WTC11 (cell line): Measurements from ENCODE around the gene GRM8.

Experiments used
- CBFB ChIP-seq: sonication (generic); formaldehyde crosslinking; IDR thresholded peaks from 2 replicates; pipeline ENCODE4 v1.8.1; 2022; ENCODE audit warnings: mild to moderate bottlenecking, low read depth, missing genetic modification reagents
- FOXP1 ChIP-seq: sonication (generic); formaldehyde crosslinking; IDR thresholded peaks from 2 replicates; pipeline ENCODE4 v1.8.0; 2022; ENCODE audit warnings: missing genetic modification reagents, mild to moderate bottlenecking, moderate library complexity, borderline replicate concordance
- NR1H2 ChIP-seq: sonication (generic); formaldehyde crosslinking; IDR thresholded peaks from 2 replicates; pipeline ENCODE4 v1.9.0; 2021; ENCODE audit warnings: mild to moderate bottlenecking, moderate library complexity, missing genetic modification reagents
- SMAD3 ChIP-seq: sonication (generic); formaldehyde crosslinking; IDR thresholded peaks from 2 replicates; pipeline ENCODE4 v1.8.0; 2022; ENCODE audit warnings: missing genetic modification reagents, mild to moderate bottlenecking, borderline replicate concordance
- SMAD4 ChIP-seq: sonication (generic); formaldehyde crosslinking; IDR thresholded peaks from 2 replicates; pipeline ENCODE4 v1.8.0; 2022; ENCODE audit warnings: mild to moderate bottlenecking, missing genetic modification reagents
- TF ChIP-seq, protein P1 (sequence below): fragments of 250-450 bp; sonication (Bioruptor Pico); IDR thresholded peaks from 2 replicates; pipeline ENCODE4 v2.1.2; 2022; ENCODE audit warnings: mild to moderate bottlenecking, moderate library complexity
- TF ChIP-seq, protein P2 (sequence below): sonication (generic); formaldehyde crosslinking; IDR thresholded peaks from 2 replicates; pipeline ENCODE4 v1.8.0; 2022; ENCODE audit warnings: mild to moderate bottlenecking, missing genetic modification reagents
- TF ChIP-seq, protein P3 (sequence below): fragments of 200-600 bp; IDR thresholded peaks from 2 replicates; pipeline ENCODE4 v1.8.0; 2022; ENCODE audit warnings: antibody characterized with exemption
- TF ChIP-seq, protein P4 (sequence below): sonication (generic); formaldehyde crosslinking; IDR thresholded peaks from 2 replicates; pipeline ENCODE4 v1.8.0; 2023; ENCODE audit warnings: mild to moderate bottlenecking, missing genetic modification reagents
- TF ChIP-seq, protein P5 (sequence below): sonication (generic); formaldehyde crosslinking; IDR thresholded peaks from 2 replicates; pipeline ENCODE4 v1.8.1; 2023; ENCODE audit warnings: mild to moderate bottlenecking, missing genetic modification reagents

GRCh38 chr7:127056202-127056601 lies 196.5 kb downstream of the GRM8 start:
- TF ChIP-seq SMAD3 (CRISPR knock-in tag) (no peak), CBFB (CRISPR knock-in tag) (no peak), FOXP1 (CRISPR knock-in tag) (no peak), NR1H2 (CRISPR knock-in tag) (no peak), SMAD4 (CRISPR knock-in tag) (no peak)
- TF ChIP-seq, protein P1, sequence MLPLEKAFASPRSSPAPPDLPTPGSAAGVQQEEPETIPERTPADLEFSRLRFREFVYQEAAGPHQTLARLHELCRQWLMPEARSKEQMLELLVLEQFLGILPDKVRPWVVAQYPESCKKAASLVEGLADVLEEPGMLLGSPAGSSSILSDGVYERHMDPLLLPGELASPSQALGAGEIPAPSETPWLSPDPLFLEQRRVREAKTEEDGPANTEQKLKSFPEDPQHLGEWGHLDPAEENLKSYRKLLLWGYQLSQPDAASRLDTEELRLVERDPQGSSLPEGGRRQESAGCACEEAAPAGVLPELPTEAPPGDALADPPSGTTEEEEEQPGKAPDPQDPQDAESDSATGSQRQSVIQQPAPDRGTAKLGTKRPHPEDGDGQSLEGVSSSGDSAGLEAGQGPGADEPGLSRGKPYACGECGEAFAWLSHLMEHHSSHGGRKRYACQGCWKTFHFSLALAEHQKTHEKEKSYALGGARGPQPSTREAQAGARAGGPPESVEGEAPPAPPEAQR (CRISPR knock-in tag) = no peak
- TF ChIP-seq, protein P2, sequence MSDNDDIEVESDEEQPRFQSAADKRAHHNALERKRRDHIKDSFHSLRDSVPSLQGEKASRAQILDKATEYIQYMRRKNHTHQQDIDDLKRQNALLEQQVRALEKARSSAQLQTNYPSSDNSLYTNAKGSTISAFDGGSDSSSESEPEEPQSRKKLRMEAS (CRISPR knock-in tag) = no peak
- TF ChIP-seq, protein P3, sequence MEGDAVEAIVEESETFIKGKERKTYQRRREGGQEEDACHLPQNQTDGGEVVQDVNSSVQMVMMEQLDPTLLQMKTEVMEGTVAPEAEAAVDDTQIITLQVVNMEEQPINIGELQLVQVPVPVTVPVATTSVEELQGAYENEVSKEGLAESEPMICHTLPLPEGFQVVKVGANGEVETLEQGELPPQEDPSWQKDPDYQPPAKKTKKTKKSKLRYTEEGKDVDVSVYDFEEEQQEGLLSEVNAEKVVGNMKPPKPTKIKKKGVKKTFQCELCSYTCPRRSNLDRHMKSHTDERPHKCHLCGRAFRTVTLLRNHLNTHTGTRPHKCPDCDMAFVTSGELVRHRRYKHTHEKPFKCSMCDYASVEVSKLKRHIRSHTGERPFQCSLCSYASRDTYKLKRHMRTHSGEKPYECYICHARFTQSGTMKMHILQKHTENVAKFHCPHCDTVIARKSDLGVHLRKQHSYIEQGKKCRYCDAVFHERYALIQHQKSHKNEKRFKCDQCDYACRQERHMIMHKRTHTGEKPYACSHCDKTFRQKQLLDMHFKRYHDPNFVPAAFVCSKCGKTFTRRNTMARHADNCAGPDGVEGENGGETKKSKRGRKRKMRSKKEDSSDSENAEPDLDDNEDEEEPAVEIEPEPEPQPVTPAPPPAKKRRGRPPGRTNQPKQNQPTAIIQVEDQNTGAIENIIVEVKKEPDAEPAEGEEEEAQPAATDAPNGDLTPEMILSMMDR = no peak
- TF ChIP-seq, protein P4, sequence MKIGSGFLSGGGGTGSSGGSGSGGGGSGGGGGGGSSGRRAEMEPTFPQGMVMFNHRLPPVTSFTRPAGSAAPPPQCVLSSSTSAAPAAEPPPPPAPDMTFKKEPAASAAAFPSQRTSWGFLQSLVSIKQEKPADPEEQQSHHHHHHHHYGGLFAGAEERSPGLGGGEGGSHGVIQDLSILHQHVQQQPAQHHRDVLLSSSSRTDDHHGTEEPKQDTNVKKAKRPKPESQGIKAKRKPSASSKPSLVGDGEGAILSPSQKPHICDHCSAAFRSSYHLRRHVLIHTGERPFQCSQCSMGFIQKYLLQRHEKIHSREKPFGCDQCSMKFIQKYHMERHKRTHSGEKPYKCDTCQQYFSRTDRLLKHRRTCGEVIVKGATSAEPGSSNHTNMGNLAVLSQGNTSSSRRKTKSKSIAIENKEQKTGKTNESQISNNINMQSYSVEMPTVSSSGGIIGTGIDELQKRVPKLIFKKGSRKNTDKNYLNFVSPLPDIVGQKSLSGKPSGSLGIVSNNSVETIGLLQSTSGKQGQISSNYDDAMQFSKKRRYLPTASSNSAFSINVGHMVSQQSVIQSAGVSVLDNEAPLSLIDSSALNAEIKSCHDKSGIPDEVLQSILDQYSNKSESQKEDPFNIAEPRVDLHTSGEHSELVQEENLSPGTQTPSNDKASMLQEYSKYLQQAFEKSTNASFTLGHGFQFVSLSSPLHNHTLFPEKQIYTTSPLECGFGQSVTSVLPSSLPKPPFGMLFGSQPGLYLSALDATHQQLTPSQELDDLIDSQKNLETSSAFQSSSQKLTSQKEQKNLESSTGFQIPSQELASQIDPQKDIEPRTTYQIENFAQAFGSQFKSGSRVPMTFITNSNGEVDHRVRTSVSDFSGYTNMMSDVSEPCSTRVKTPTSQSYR = no peak
- TF ChIP-seq, protein P5, sequence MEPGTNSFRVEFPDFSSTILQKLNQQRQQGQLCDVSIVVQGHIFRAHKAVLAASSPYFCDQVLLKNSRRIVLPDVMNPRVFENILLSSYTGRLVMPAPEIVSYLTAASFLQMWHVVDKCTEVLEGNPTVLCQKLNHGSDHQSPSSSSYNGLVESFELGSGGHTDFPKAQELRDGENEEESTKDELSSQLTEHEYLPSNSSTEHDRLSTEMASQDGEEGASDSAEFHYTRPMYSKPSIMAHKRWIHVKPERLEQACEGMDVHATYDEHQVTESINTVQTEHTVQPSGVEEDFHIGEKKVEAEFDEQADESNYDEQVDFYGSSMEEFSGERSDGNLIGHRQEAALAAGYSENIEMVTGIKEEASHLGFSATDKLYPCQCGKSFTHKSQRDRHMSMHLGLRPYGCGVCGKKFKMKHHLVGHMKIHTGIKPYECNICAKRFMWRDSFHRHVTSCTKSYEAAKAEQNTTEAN (CRISPR knock-in tag) = no peak
